HFF-Myc (cell line): ENCODE measurements around the gene MIPEP.

Experiments used
- DNase-seq: peaks from one replicate; pipeline ENCODE4 v3.0.0-alpha.2; 2011; ENCODE audit warnings: low read depth; ENCODE audit errors: extremely low read depth
- H3K4me3 ChIP-seq: replicated peaks from 2 replicates; pipeline ENCODE4 v1.5.1; 2011; ENCODE audit warnings: low read depth, mild to moderate bottlenecking, control low read depth, low read length
- TF ChIP-seq, protein P1 (sequence below): IDR thresholded peaks from 2 replicates; pipeline ENCODE4 v1.5.1; 2012; ENCODE audit warnings: mild to moderate bottlenecking, low read depth, low read length, control low read depth; ENCODE audit errors: missing control alignments

Gene MIPEP

GRCh38 chr13:23859455-23859854 is 29.7 kb downstream of the MIPEP start:
- TF ChIP-seq, protein P1, sequence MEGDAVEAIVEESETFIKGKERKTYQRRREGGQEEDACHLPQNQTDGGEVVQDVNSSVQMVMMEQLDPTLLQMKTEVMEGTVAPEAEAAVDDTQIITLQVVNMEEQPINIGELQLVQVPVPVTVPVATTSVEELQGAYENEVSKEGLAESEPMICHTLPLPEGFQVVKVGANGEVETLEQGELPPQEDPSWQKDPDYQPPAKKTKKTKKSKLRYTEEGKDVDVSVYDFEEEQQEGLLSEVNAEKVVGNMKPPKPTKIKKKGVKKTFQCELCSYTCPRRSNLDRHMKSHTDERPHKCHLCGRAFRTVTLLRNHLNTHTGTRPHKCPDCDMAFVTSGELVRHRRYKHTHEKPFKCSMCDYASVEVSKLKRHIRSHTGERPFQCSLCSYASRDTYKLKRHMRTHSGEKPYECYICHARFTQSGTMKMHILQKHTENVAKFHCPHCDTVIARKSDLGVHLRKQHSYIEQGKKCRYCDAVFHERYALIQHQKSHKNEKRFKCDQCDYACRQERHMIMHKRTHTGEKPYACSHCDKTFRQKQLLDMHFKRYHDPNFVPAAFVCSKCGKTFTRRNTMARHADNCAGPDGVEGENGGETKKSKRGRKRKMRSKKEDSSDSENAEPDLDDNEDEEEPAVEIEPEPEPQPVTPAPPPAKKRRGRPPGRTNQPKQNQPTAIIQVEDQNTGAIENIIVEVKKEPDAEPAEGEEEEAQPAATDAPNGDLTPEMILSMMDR = no peak
- DNase-seq = no peak
- H3K4me3 ChIP-seq = no peak overlapping the region

DNA sequence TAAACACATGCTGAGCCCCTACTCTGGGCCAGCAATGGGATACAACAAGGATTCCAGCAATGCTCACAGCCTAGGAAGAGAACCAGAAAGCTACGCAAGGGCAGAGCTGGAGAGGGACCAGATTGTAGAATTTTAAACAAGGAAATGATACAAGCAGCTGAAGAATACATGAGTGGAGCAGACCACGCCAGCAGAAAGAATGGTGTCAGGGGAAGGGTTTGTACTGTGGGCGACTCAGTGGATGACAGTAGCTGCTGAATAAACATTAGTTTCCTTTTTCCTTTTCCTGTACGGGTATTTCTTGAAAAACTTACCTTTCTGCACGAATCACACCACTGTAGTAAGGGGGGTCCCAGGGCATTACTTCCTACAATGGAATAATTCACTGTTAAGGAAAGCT is 30.7 kb downstream of the MIPEP start:
- H3K4me3 ChIP-seq = no peak overlapping the region
- DNase-seq = no peak
- TF ChIP-seq, protein P1 = no peak

GRCh38 chr13:23856008-23856750 is 33.0 kb downstream of the MIPEP start:
- H3K4me3 ChIP-seq = no peak overlapping the region
- no peak for DNase-seq
- TF ChIP-seq, protein P1 = no peak

- TF ChIP-seq, protein P1 = no peak
- H3K4me3 ChIP-seq = no peak overlapping the region
- no peak for DNase-seq
Measured at GRCh38 chr13:23855360-23855759, 33.8 kb downstream of the MIPEP start.

DNA sequence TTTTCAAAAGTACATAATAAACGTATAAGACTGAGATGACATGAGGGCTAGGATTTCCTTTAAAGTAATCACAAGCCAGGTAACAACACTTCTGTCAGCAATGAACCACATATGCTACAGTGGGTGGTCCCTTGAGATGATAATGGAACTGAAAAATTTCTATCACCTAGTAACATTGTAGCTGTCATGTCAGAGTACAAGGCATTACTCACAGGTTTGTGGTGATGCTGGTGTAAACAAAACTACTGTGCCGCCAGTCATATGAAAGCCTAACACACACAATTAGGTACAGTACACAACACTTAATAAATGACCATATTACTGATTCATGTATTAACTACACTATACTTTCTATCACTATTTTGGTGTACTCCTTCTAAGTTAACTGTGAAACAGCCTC is 36.8 kb downstream of the MIPEP start:
- DNase-seq = no peak
- TF ChIP-seq, protein P1 = no peak
- H3K4me3 ChIP-seq = no peak overlapping the region

DNA sequence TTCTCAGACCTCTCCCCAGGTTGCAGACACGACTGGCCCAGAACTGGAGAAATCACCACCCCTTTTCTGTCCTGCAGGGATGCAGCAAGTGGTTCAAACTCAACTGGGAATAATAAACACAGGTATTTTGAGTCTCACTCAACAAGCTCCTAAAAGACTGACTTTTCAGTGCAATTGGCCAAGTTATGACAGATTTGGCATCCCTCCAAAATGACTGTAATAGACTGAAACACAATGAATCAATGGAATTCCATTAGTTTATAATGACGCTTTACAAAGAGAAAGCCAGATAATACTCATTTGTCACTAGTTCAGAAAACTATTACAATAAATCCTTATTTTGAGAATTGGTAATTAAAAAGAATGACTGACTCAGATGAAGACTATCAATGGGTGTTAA is 38.1 kb downstream of the MIPEP start:
- H3K4me3 ChIP-seq = no peak overlapping the region
- no peak for DNase-seq
- TF ChIP-seq, protein P1 = no peak

GRCh38 chr13:23850134-23850533 is 39.1 kb downstream of the MIPEP start:
- TF ChIP-seq, protein P1 = no peak

More at GRCh38 chr13:23850134-23850533, 39.1 kb downstream of the MIPEP start:
- no peak for DNase-seq
- no peak overlapping the region for H3K4me3 ChIP-seq
